Sigmoid colon (tissue), 3 donors: Measurements from ENCODE around the gene IGSF21.

Experiments used
- POLR2A ChIP-seq, 2 donors: fragments of 450-650 bp; IDR thresholded peaks; one replicate each; pipeline ENCODE4 v1.6.1; 2016; ENCODE audit warnings: antibody characterized with exemption in 2 of 2, mild to moderate bottlenecking in 2 of 2, moderate library complexity in 2 of 2
- TF ChIP-seq, protein P1 (sequence below), 4 experiments: fragments of 450-650 bp in 3 of 4; fragments of 200-600 bp in 1 of 4; IDR thresholded peaks; one replicate each; pipeline ENCODE4 v1.5.1; 2016 to 2019; ENCODE audit warnings: antibody characterized with exemption in 4 of 4, mild to moderate bottlenecking in 3 of 4, moderate library complexity in 2 of 4

DNA sequence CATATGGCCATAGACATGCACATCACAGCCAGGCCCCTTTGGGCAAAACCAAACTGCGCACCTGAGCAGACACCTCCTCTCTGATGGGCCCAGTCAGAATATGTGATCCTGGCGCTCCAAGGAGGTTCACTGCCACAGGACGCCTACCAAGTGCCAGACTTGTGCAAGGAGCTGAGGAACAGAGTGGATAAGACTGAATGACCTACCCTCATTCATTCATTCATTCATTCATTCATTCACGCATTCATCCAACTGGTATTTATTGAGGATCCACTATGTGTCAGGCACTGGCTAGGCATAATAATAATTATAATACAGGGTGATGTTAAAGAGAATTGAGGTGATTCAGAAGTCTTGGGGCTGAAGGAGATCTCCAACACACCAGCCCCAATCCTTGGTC, 2.4 kb upstream of the IGSF21 start:
- TF ChIP-seq, protein P1, sequence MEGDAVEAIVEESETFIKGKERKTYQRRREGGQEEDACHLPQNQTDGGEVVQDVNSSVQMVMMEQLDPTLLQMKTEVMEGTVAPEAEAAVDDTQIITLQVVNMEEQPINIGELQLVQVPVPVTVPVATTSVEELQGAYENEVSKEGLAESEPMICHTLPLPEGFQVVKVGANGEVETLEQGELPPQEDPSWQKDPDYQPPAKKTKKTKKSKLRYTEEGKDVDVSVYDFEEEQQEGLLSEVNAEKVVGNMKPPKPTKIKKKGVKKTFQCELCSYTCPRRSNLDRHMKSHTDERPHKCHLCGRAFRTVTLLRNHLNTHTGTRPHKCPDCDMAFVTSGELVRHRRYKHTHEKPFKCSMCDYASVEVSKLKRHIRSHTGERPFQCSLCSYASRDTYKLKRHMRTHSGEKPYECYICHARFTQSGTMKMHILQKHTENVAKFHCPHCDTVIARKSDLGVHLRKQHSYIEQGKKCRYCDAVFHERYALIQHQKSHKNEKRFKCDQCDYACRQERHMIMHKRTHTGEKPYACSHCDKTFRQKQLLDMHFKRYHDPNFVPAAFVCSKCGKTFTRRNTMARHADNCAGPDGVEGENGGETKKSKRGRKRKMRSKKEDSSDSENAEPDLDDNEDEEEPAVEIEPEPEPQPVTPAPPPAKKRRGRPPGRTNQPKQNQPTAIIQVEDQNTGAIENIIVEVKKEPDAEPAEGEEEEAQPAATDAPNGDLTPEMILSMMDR (IDR thresholded peaks at IDR 0.05): no peak
- TF ChIP-seq POLR2A (IDR thresholded peaks at IDR 0.05): no peak
